ENCODE results near the gene COL6A3. TPM values are rescaled to one million over a fixed set of nuclear protein-coding genes. Genes with fewer than 3 reads are reported as not detected.

Gene COL6A3
- total RNA-seq, 1 experiment from 2014 or later = 0.86 TPM

DNA sequence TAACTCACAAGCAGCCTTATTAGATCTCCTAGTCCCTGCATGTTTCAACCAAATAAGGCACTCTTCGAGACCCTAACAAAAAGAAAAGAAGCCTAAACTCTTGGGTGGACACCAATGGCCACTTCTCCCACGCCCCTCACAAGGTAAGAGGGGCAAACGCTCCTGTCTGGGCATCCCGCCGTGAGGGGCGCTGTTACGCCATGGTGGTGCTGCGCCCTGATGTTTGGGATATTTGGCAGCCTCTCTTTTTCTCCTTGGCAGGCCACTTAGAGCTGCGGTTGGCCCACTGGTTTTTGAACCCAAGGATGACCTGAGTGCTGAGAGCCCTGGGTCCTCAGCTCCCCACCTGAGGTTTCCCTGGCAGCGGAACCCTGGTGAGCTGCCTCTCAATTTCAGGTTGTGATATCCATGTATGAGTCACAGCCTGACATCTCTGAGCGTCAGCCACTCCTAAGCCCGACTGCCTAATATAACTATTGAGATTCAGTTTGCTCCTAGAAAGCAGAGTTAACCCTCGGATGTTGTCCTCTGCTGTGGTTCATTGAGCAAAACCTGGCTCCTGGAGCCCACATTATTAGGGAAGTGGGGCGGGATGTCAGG, 103.3 kb downstream of the COL6A3 start:
- Histone ChIP-seq H3K4me1 (ENCODE audit: insufficient read depth, low read length, poor library complexity, severe bottlenecking) (no peaks in the 10 kb centered on the region), H3K9me3 (ENCODE audit: low read depth, low read length, poor library complexity, severe bottlenecking) (no peaks in the 10 kb centered on the region), H3K27me3 (replicated peaks; ENCODE audit: insufficient read depth, low read depth, low read length, poor library complexity) (no peaks in the 10 kb centered on the region), H3K4me3 (ENCODE audit: low read depth, low read length, poor library complexity, severe bottlenecking) (no peak overlapping the region), H3K36me3 (ENCODE audit: insufficient read depth, low read length, poor library complexity, severe bottlenecking) (no peaks in the 10 kb centered on the region), H3K27ac (ENCODE audit: low read depth, low read length, poor library complexity, severe bottlenecking) (no peak overlapping the region)
- no TSS peak for BruUV-seq (replicated peaks)
- DNase-seq (ENCODE audit: low spot score) = no peak
- intact Hi-C loops (cut with micrococcal nuclease; ENCODE audit: unreplicated experiment) = no loop called here
- ChIA-PET CTCF (no interaction called here), POLR2A (ENCODE audit: low non-redundant PET) (no interaction called here)
- TF ChIP-seq EZH2 (IDR thresholded peaks at IDR 0.05; ENCODE audit: borderline replicate concordance, low read depth, low read length, poor library complexity, severe bottlenecking) = no peak
- TF ChIP-seq, protein P1, sequence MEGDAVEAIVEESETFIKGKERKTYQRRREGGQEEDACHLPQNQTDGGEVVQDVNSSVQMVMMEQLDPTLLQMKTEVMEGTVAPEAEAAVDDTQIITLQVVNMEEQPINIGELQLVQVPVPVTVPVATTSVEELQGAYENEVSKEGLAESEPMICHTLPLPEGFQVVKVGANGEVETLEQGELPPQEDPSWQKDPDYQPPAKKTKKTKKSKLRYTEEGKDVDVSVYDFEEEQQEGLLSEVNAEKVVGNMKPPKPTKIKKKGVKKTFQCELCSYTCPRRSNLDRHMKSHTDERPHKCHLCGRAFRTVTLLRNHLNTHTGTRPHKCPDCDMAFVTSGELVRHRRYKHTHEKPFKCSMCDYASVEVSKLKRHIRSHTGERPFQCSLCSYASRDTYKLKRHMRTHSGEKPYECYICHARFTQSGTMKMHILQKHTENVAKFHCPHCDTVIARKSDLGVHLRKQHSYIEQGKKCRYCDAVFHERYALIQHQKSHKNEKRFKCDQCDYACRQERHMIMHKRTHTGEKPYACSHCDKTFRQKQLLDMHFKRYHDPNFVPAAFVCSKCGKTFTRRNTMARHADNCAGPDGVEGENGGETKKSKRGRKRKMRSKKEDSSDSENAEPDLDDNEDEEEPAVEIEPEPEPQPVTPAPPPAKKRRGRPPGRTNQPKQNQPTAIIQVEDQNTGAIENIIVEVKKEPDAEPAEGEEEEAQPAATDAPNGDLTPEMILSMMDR (conservative IDR thresholded peaks at IDR 0.05; ENCODE audit: low read depth, low read length) = no peak

DNA sequence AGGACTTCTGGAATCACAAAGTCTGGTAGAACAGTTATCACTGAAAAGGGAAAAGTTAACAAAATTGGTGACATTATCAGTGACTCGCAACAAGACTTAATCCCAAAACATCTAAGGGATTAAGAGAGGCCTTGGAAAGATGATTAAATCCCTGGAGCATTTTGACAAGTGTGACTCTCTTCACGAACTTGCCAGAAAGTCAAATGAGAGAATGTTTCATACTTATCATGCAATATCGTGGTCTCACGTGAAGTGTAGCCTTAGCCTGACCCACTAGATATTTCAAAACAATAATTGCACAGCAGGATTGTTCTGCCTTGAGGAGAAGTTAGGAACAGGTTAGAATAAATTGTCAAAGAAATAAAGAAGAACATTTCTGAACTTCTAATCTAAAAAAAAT, 104.5 kb downstream of the COL6A3 start:
- H3K9me3 ChIP-seq (ENCODE audit: low read depth, low read length, poor library complexity, severe bottlenecking) = no peaks in the 10 kb centered on the region
- H3K36me3 ChIP-seq (ENCODE audit: insufficient read depth, low read length, poor library complexity, severe bottlenecking) = no peaks in the 10 kb centered on the region
- ChIA-PET CTCF (no interaction called here), POLR2A (ENCODE audit: low non-redundant PET) (no interaction called here)
- no peaks in the 10 kb centered on the region for H3K4me1 ChIP-seq (ENCODE audit: insufficient read depth, low read length, poor library complexity, severe bottlenecking)
- H3K27me3 ChIP-seq (replicated peaks; ENCODE audit: insufficient read depth, low read depth, low read length, poor library complexity) = no peaks in the 10 kb centered on the region
- DNase-seq (ENCODE audit: low spot score) = no peak
- no TSS peak for BruUV-seq (replicated peaks)
- TF ChIP-seq EZH2 (IDR thresholded peaks at IDR 0.05; ENCODE audit: borderline replicate concordance, low read depth, low read length, poor library complexity, severe bottlenecking) = no peak
- TF ChIP-seq, protein P1 (conservative IDR thresholded peaks at IDR 0.05; ENCODE audit: low read depth, low read length) = no peak
- intact Hi-C loops (cut with micrococcal nuclease; ENCODE audit: unreplicated experiment) = no loop called here
- H3K27ac ChIP-seq (ENCODE audit: low read depth, low read length, poor library complexity, severe bottlenecking) = no peak overlapping the region
- H3K4me3 ChIP-seq (ENCODE audit: low read depth, low read length, poor library complexity, severe bottlenecking) = no peak overlapping the region

DNA sequence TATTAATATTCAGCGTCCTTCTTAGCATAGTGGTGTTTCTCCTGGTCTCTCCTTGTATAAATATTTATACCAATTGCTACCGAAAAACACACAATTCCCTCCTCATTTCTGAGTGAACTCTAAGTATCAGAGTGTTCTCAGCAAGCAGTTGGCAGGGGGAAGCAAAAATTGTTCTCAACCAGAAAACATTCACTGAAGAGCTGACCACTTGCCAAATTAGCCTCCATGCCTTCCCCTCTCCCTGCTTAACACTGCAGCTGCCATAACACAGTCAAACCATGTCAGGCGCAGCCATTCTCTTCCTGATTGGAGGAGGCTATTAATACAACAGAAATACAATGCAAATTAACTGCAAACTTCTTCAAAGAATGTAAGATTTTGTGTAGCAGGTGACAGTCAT, 105.0 kb downstream of the COL6A3 start:
- Histone ChIP-seq H3K27me3 (replicated peaks; ENCODE audit: insufficient read depth, low read depth, low read length, poor library complexity) (no peaks in the 10 kb centered on the region), H3K36me3 (ENCODE audit: insufficient read depth, low read length, poor library complexity, severe bottlenecking) (no peaks in the 10 kb centered on the region), H3K27ac (ENCODE audit: low read depth, low read length, poor library complexity, severe bottlenecking) (no peak overlapping the region), H3K4me1 (ENCODE audit: insufficient read depth, low read length, poor library complexity, severe bottlenecking) (no peaks in the 10 kb centered on the region), H3K9me3 (ENCODE audit: low read depth, low read length, poor library complexity, severe bottlenecking) (no peaks in the 10 kb centered on the region), H3K4me3 (ENCODE audit: low read depth, low read length, poor library complexity, severe bottlenecking) (no peak overlapping the region)
- intact Hi-C loops (cut with micrococcal nuclease; ENCODE audit: unreplicated experiment) = no loop called here
- ChIA-PET POLR2A (ENCODE audit: low non-redundant PET) (no interaction called here), CTCF (no interaction called here)
- no TSS peak for BruUV-seq (replicated peaks)
- TF ChIP-seq EZH2 (IDR thresholded peaks at IDR 0.05; ENCODE audit: borderline replicate concordance, low read depth, low read length, poor library complexity, severe bottlenecking) = no peak
- TF ChIP-seq, protein P1 (conservative IDR thresholded peaks at IDR 0.05; ENCODE audit: low read depth, low read length) = no peak
- no peak for DNase-seq (ENCODE audit: low spot score)

Data from A673 (cell line).